OCI-LY1 (cell line): ENCODE measurements around the gene PLXNA2.

Source experiments
- H2AFZ ChIP-seq: fragments of 200-600 bp; sonication (generic), shearing (Covaris generic); 2 replicates; pipeline ENCODE4 v1.6.0; 2014; ENCODE audit warnings: antibody characterized with exemption, mild to moderate bottlenecking, low read length
- H3F3A ChIP-seq: fragments of 200-600 bp; sonication (generic), shearing (Covaris generic); 2 replicates; pipeline ENCODE4 v1.6.0; 2014; ENCODE audit warnings: mild to moderate bottlenecking, antibody characterized with exemption, low read length, moderate library complexity; ENCODE audit not compliant: insufficient read depth
- H3K27ac ChIP-seq: fragments of 200-600 bp; sonication (generic); 2 replicates; pipeline ENCODE4 v1.5.1; 2014; ENCODE audit warnings: low read length, mixed run types, mild to moderate bottlenecking, low read depth; ENCODE audit not compliant: poor library complexity, severe bottlenecking
- H3K27me3 ChIP-seq: fragments of 200-600 bp; sonication (generic); 2 replicates; pipeline ENCODE4 v1.6.0; 2014; ENCODE audit warnings: antibody characterized with exemption, mild to moderate bottlenecking, low read length, moderate library complexity; ENCODE audit not compliant: insufficient read depth
- H3K36me3 ChIP-seq: fragments of 200-600 bp; sonication (generic); 2 replicates; pipeline ENCODE4 v1.6.1; 2014; ENCODE audit warnings: mild to moderate bottlenecking, antibody characterized with exemption, low read length, moderate library complexity, mixed read lengths; ENCODE audit not compliant: insufficient read depth
- H3K4me1 ChIP-seq: fragments of 200-600 bp; sonication (generic); 2 replicates; pipeline ENCODE4 v1.5.1; 2014; ENCODE audit warnings: mild to moderate bottlenecking, low read length, moderate library complexity; ENCODE audit not compliant: insufficient read depth, severe bottlenecking
- H3K4me2 ChIP-seq: fragments of 200-600 bp; sonication (generic), shearing (Covaris generic); 2 replicates; pipeline ENCODE4 v1.6.1; 2014; ENCODE audit warnings: low read length
- H3K4me3 ChIP-seq: fragments of 200-600 bp; sonication (generic); 2 replicates; pipeline ENCODE4 v1.5.1; 2014; ENCODE audit warnings: low read length, low read depth, mild to moderate bottlenecking, mixed read lengths; ENCODE audit not compliant: poor library complexity, severe bottlenecking
- H3K79me2 ChIP-seq: fragments of 200-600 bp; shearing (Covaris generic); 2 replicates; pipeline ENCODE4 v1.6.1; 2016; ENCODE audit warnings: mixed run types, low read length, mixed read lengths; ENCODE audit not compliant: insufficient read depth
- H3K9ac ChIP-seq: fragments of 200-600 bp; sonication (generic), shearing (Covaris generic); 2 replicates; pipeline ENCODE4 v1.6.1; 2014; ENCODE audit warnings: mild to moderate bottlenecking, low read length, mixed read lengths
- H3K9me2 ChIP-seq: fragments of 200-600 bp; sonication (generic), shearing (Covaris generic); 2 replicates; pipeline ENCODE4 v1.6.1; 2014; ENCODE audit warnings: low read depth, mild to moderate bottlenecking, low read length, mixed read lengths
- H3K9me3 ChIP-seq: fragments of 200-600 bp; shearing (Covaris generic); 2 replicates; pipeline ENCODE4 v1.6.1; 2014; ENCODE audit warnings: low read length, mixed read lengths
- H4K20me1 ChIP-seq: fragments of 200-600 bp; sonication (generic), shearing (Covaris generic); 2 replicates; pipeline ENCODE4 v1.6.0; 2016; ENCODE audit warnings: mild to moderate bottlenecking, low read length; ENCODE audit not compliant: insufficient read depth
- EZH2 ChIP-seq: fragments of 200-600 bp; sonication (generic), shearing (Covaris generic); IDR thresholded peaks from 2 replicates; pipeline ENCODE4 v1.8.0; 2017; ENCODE audit warnings: borderline replicate concordance, mixed run types, mild to moderate bottlenecking, antibody characterized with exemption, low read length, moderate library complexity, mixed read lengths
- TF ChIP-seq, protein P1 (sequence below): fragments of 200-600 bp; sonication (generic), shearing (Covaris generic); IDR thresholded peaks from 2 replicates; pipeline ENCODE4 v1.5.1; 2017; ENCODE audit warnings: mild to moderate bottlenecking, antibody characterized with exemption, low read length, moderate library complexity, mixed read lengths

The PLXNA2 gene

DNA sequence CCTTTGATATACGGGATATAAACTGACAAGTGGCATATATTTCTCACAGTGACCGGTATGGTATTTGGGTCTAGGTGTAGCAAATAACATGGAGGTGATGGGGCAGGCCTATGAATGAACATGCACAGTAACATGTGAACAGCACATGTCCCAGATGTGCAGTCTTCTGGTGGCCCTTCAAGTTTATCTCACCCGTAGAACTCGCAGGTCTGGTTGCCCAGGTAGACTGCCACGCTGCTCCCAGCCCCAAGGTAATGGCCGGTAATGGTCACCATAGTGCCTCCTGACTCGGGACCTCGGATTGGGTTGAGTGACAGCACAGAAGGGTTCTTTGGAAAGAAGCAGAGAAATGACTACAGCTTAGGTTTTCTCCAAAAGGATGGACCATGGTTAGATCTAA, 192.0 kb downstream of the PLXNA2 start:
- H3F3A ChIP-seq, result no peaks in the 10 kb centered on the region
- no peak for TF ChIP-seq EZH2
- TF ChIP-seq, protein P1, sequence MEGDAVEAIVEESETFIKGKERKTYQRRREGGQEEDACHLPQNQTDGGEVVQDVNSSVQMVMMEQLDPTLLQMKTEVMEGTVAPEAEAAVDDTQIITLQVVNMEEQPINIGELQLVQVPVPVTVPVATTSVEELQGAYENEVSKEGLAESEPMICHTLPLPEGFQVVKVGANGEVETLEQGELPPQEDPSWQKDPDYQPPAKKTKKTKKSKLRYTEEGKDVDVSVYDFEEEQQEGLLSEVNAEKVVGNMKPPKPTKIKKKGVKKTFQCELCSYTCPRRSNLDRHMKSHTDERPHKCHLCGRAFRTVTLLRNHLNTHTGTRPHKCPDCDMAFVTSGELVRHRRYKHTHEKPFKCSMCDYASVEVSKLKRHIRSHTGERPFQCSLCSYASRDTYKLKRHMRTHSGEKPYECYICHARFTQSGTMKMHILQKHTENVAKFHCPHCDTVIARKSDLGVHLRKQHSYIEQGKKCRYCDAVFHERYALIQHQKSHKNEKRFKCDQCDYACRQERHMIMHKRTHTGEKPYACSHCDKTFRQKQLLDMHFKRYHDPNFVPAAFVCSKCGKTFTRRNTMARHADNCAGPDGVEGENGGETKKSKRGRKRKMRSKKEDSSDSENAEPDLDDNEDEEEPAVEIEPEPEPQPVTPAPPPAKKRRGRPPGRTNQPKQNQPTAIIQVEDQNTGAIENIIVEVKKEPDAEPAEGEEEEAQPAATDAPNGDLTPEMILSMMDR, result no peak
- H3K9me2 ChIP-seq, result no peaks in the 10 kb centered on the region
- H3K9ac ChIP-seq, result no peak overlapping the region
- no peak overlapping the region for H3K4me2 ChIP-seq
- no peak overlapping the region for H3K4me3 ChIP-seq
- no peaks in the 10 kb centered on the region for H3K36me3 ChIP-seq
- no peak overlapping the region for H3K27ac ChIP-seq
- H2AFZ ChIP-seq, result no peak overlapping the region
- H3K9me3 ChIP-seq, result no peaks in the 10 kb centered on the region
- H4K20me1 ChIP-seq, result no peaks in the 10 kb centered on the region
- H3K4me1 ChIP-seq, result no peaks in the 10 kb centered on the region
- 0 out of 2 replicates have a peak, but pooled peaks cover 3% of the 10 kb centered on the region for H3K27me3 ChIP-seq
- no peaks in the 10 kb centered on the region for H3K79me2 ChIP-seq

DNA sequence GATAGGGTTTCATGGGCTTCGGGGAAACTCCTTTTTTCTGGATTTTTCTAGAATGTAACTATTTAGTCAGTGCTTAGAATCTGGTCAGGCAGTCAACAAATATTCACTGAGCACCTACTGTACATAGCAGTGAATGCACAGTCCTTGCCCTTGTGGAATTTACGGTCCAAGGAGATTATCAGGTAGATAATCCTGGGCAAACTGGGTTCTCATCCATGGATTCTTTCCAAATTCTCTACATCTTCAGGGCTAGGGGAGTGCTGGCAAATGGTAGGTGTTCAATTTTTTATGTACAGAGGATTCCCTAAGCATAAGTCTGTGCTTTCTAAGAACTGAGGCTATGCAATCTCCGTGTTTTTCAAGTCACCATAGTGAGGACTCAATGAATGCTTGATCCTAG, 192.5 kb downstream of the PLXNA2 start:
- no peaks in the 10 kb centered on the region for H3K9me2 ChIP-seq
- H3K4me2 ChIP-seq, result no peak overlapping the region
- no peak overlapping the region for H2AFZ ChIP-seq
- H4K20me1 ChIP-seq, result no peaks in the 10 kb centered on the region
- H3K4me3 ChIP-seq, result no peak overlapping the region
- TF ChIP-seq, protein P1, result no peak
- TF ChIP-seq EZH2, result no peak
- no peaks in the 10 kb centered on the region for H3K79me2 ChIP-seq
- no peak overlapping the region for H3K27ac ChIP-seq
- H3K36me3 ChIP-seq, result no peaks in the 10 kb centered on the region
- H3K27me3 ChIP-seq, result 0 out of 2 replicates have a peak, but pooled peaks cover 3% of the 10 kb centered on the region
- no peaks in the 10 kb centered on the region for H3K9me3 ChIP-seq
- no peaks in the 10 kb centered on the region for H3K4me1 ChIP-seq
- H3F3A ChIP-seq, result no peaks in the 10 kb centered on the region
- H3K9ac ChIP-seq, result no peak overlapping the region

- Histone ChIP-seq H3K27ac (no peak overlapping the region), H3K4me2 (no peak overlapping the region), H3K9me3 (no peaks in the 10 kb centered on the region), H3K79me2 (no peaks in the 10 kb centered on the region), H4K20me1 (no peaks in the 10 kb centered on the region), H3K4me3 (no peak overlapping the region), H3K4me1 (no peaks in the 10 kb centered on the region), H2AFZ (no peak overlapping the region), H3K9ac (no peak overlapping the region), H3K9me2 (no peaks in the 10 kb centered on the region), H3F3A (no peaks in the 10 kb centered on the region), H3K27me3 (0 out of 2 replicates have a peak, but pooled peaks cover 3% of the 10 kb centered on the region), H3K36me3 (no peaks in the 10 kb centered on the region)
- no peak for TF ChIP-seq EZH2
- TF ChIP-seq, protein P1, result no peak
These were observed 195.3 kb downstream of the PLXNA2 start for GRCh38 chr1:208048904-208049303.
